B cell (primary cell): ENCODE results near the gene TSTD2.

ENCODE experiments used
- EZH2 ChIP-seq: IDR thresholded peaks from 2 replicates; pipeline ENCODE4 v1.6.1; 2012; ENCODE audit warnings: borderline replicate concordance, low read depth, mild to moderate bottlenecking, moderate library complexity, low read length; ENCODE audit not compliant: insufficient read depth, poor library complexity, severe bottlenecking
- TF ChIP-seq, protein P1 (sequence below): fragments of 200-600 bp; IDR thresholded peaks from one replicate; pipeline ENCODE4 v1.8.0; 2022; ENCODE audit warnings: antibody characterized with exemption, mild to moderate bottlenecking

DNA sequence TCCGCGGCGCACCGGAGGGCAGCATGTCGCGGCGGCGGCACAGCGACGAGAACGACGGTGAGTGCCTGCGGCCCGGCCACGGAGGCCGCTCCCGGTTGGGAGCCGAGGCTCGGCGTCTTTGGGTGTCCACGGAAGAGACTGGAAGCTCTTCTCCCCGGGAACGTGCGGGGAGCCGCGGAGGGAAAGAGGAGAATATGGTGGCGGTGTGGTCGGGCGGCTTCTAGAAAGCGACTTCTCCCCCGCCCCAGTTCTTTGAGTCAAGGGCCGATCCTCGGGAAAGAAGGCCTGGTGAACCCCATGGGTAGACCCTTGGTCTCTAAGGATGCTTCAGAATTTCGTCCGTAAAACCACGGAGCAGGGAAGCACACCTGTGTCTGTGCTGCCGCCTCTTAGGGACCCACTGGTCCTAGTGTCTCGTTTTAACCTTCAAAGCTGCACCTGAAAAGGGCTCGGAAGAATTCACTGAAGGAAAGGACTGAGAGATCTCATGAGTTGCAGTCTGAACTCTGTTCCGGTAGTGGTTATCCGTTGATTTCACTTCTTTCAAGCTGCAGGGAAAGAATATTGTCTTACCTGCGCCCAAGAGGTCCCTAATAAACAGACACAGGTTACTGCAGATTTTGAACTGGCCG lies 807 bp upstream of the TSTD2 start:
- TF ChIP-seq, protein P1, sequence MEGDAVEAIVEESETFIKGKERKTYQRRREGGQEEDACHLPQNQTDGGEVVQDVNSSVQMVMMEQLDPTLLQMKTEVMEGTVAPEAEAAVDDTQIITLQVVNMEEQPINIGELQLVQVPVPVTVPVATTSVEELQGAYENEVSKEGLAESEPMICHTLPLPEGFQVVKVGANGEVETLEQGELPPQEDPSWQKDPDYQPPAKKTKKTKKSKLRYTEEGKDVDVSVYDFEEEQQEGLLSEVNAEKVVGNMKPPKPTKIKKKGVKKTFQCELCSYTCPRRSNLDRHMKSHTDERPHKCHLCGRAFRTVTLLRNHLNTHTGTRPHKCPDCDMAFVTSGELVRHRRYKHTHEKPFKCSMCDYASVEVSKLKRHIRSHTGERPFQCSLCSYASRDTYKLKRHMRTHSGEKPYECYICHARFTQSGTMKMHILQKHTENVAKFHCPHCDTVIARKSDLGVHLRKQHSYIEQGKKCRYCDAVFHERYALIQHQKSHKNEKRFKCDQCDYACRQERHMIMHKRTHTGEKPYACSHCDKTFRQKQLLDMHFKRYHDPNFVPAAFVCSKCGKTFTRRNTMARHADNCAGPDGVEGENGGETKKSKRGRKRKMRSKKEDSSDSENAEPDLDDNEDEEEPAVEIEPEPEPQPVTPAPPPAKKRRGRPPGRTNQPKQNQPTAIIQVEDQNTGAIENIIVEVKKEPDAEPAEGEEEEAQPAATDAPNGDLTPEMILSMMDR: no peak
- no peak for TF ChIP-seq EZH2
